Calu3 (cell line): ENCODE data around the gene SRRT. TPM values are rescaled to one million over a fixed set of nuclear protein-coding genes. Genes with fewer than 3 reads are reported as not detected.

Experiments
- BruUV-seq: library from RNA; stranded (reverse); fragments of 400-500 nt; replicated peaks from 2 replicates; lab custom pipeline; 2021; lab: Mats Ljungman, UMichigan
- CTCF ChIA-PET: fragments of 300-600 bp; sonication (Branson Sonifier 250); formaldehyde crosslinking; loops from one replicate; lab custom pipeline; 2022; ENCODE audit warnings: antibody characterized with exemption; lab: Charles Lee
- DNase-seq: peaks from one replicate; pipeline ENCODE4 v3.0.0; 2022
- H3K27ac Mint-ChIP-seq: one replicate; pipeline ENCODE4 v1.8.0; 2022; ENCODE audit warnings: mixed read lengths; ENCODE audit not compliant: unreplicated experiment
- H3K27me3 Mint-ChIP-seq: one replicate; pipeline ENCODE4 v1.8.0; 2022; ENCODE audit warnings: mixed read lengths; ENCODE audit not compliant: unreplicated experiment
- H3K36me3 Mint-ChIP-seq: one replicate; pipeline ENCODE4 v1.8.0; 2022; ENCODE audit warnings: mild to moderate bottlenecking, moderate library complexity, mixed read lengths; ENCODE audit not compliant: insufficient read depth, unreplicated experiment
- H3K4me1 Mint-ChIP-seq: one replicate; pipeline ENCODE4 v1.8.0; 2022; ENCODE audit warnings: mild to moderate bottlenecking, low read depth, mixed read lengths; ENCODE audit not compliant: unreplicated experiment
- H3K4me3 Mint-ChIP-seq: one replicate; pipeline ENCODE4 v1.8.0; 2022; ENCODE audit warnings: mild to moderate bottlenecking, low read depth, moderate library complexity, mixed read lengths; ENCODE audit not compliant: unreplicated experiment
- H3K9me3 Mint-ChIP-seq: one replicate; pipeline ENCODE4 v1.8.0; 2022; ENCODE audit warnings: low read depth, mixed read lengths; ENCODE audit not compliant: unreplicated experiment
- intact Hi-C: fragments of 100-400 bp; cut with micrococcal nuclease; formaldehyde crosslinking; loops from one replicate; pipeline ENCODE4 v1.10.0; 2022; ENCODE audit not compliant: unreplicated experiment
- total RNA-seq: library from RNA; stranded (reverse); gene quantifications from 2 replicates; pipeline ENCODE4 v1.2.3, GENCODE V29; 2022
- TF ChIP-seq, protein P1 (sequence below): fragments of 200-600 bp; IDR thresholded peaks from one replicate; pipeline ENCODE4 v1.8.0; 2022; ENCODE audit warnings: antibody characterized with exemption; ENCODE audit not compliant: unreplicated experiment

SRRT gene
- total RNA-seq, 1 experiment from 2014 or later, result 151 TPM

DNA sequence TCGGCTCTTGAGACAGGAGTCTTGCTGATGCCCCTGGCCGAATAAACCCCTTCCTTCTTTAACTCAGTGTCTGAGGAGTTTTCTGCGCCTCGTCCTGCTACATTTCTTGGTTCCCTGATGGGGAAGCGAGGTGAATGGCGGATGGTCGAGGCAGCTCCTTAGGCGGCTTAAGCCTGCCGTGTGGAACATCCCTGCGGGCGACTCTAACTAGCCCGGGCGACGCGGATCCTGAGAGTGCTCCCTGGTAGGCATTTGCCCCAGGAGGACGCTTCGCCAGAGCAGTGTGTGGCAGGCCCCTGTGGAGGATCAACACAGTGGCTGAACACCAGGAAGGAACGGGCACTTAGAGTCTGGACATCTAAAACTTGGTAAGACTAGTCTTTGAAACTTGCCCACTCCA, 35.5 kb upstream of the SRRT start:
- BruUV-seq, result no TSS peak
- CTCF ChIA-PET, result no interaction called here
- no peak overlapping the region for H3K27ac Mint-ChIP-seq

DNA sequence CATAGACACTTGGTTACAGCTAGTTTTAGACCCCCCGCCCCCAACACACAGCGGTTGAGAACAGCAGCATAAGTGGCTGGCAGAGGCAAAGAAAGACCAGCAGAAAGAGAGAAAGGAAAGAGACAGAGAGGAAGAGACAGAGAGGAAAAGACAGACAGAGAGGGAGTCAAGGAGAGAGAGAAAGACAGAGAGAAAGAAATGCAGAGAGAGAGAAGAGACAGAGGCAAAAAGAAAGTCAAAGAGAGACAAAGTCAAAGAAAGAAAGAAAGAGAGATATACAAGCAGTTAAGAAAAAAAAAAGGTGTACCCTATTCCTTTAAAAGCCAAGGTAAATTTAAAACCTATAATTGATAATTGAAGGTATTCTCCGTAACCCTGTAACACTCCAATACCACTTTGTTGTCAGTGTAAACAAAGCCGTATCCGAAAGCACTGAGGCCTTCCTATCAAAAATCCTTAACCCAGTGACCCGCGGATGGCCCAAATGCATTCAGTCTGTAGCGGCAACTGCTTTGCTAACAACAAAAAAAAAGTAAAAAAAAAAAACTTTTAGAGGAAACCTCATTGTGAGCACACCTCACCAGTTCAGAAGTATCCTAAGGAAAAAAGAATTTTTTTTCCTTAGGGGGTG, 34.3 kb upstream of the SRRT start:
- H3K4me3 Mint-ChIP-seq, result no peak overlapping the region
- no peaks in the 10 kb centered on the region for H3K27me3 Mint-ChIP-seq
- H3K9me3 Mint-ChIP-seq, result no peaks in the 10 kb centered on the region
- no TSS peak for BruUV-seq
- TF ChIP-seq, protein P1, sequence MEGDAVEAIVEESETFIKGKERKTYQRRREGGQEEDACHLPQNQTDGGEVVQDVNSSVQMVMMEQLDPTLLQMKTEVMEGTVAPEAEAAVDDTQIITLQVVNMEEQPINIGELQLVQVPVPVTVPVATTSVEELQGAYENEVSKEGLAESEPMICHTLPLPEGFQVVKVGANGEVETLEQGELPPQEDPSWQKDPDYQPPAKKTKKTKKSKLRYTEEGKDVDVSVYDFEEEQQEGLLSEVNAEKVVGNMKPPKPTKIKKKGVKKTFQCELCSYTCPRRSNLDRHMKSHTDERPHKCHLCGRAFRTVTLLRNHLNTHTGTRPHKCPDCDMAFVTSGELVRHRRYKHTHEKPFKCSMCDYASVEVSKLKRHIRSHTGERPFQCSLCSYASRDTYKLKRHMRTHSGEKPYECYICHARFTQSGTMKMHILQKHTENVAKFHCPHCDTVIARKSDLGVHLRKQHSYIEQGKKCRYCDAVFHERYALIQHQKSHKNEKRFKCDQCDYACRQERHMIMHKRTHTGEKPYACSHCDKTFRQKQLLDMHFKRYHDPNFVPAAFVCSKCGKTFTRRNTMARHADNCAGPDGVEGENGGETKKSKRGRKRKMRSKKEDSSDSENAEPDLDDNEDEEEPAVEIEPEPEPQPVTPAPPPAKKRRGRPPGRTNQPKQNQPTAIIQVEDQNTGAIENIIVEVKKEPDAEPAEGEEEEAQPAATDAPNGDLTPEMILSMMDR, result no peak
- DNase-seq, result no peak
- H3K4me1 Mint-ChIP-seq, result peaks cover 5% of the 10 kb centered on the region
- CTCF ChIA-PET, result no interaction called here
- intact Hi-C loops, result no loop called here
- H3K27ac Mint-ChIP-seq, result no peak overlapping the region
- peaks cover 13% of the 10 kb centered on the region for H3K36me3 Mint-ChIP-seq

More for the DNA sequence above, 35.5 kb upstream of the SRRT start:
- DNase-seq, result no peak
- Mint-ChIP-seq H3K4me3 (no peak overlapping the region), H3K9me3 (no peaks in the 10 kb centered on the region), H3K27me3 (no peaks in the 10 kb centered on the region), H3K36me3 (peaks cover 19% of the 10 kb centered on the region), H3K4me1 (peaks cover 12% of the 10 kb centered on the region)
- intact Hi-C loops, result no loop called here
- TF ChIP-seq, protein P1, result no peak

DNA sequence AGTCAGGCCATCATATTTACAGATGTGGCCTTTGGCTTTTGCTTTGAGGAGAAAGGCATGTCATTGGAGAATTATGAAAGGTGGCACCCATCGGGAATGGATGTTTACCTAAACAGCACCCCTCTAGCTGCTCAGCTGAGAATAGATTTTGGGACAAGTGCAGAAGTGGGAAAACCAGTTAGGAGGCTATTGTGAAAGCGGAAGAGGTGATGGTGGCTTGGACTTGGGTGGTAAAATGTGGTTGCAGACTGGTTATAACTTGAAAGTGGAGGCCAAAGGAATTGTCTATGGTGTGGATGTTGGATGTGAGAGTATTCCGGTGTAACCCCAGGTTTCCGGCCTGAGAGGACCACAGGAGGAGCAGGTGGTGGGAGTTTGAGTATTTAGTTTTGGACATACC, 27.5 kb upstream of the SRRT start:
- Mint-ChIP-seq H3K27ac (no peak overlapping the region), H3K9me3 (no peaks in the 10 kb centered on the region), H3K4me1 (peaks cover 8% of the 10 kb centered on the region), H3K4me3 (no peak overlapping the region), H3K36me3 (peaks cover 8% of the 10 kb centered on the region), H3K27me3 (no peaks in the 10 kb centered on the region)
- no TSS peak for BruUV-seq
- CTCF ChIA-PET, result no interaction called here
- TF ChIP-seq, protein P1, result no peak
- DNase-seq, result no peak
- intact Hi-C loops, result no loop called here

DNA sequence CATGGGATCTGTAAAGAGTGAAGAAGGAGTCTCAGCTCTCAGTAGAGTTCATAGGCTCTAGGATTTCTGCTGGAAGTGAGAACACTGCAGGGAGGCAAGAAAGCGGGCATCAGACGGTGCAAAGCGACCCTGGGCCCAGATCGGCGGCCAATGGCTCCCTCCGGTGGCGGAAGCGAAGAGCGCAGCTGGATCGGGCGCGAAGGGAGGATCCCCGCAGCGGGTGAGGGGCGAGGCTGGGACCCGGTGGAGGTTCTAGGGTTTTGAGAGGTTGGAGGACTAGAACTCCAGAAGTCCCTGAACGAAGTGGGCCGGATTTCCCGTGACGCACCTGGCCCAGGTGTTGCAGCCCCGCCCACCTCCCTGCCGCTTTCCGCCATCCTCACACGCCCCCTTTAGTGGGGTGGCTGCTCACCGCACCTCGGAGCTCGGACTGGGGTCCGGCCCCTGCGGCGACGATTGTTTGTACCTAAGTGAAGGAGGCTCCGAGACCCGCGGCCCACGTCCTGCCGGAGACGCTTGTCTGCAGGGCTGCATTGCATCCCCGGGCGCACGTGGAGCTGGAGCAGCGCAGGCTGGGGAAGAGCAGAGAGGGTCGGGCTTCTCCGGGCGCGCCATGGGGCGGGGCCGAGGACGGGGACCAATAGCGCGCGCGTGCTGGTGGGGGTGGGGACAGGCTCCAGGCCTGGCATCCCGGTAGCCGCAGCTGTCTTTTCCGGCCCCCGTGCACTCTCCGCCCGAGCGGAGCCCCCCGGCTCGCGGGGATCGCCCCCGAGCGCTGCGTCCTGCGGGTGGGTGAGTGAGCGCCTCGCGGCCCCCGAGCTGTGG, 22.6 kb upstream of the SRRT start, which contains the start of gene SLC12A9:
SLC12A9 (plus strand) TSS at position 666 of the 825 bp plus-strand sequence. CDS start 1,485 bp downstream, outside the sequence.
- H3K9me3 Mint-ChIP-seq, result no peaks in the 10 kb centered on the region
- peaks cover 26% of the 10 kb centered on the region for H3K36me3 Mint-ChIP-seq
- BruUV-seq, result TSS peak; percentile 70
- CTCF ChIA-PET, result interaction anchor here (0.5 to 2.0 kb wide), 11 partner anchors 24 to 1541 kb away, joined by 3 to 25 read pairs (median 4); partner anchors contain the start of genes EPHB4, POP7 and TRIM56
- TF ChIP-seq, protein P1, result peak; percentile 59
- no peaks in the 10 kb centered on the region for H3K27me3 Mint-ChIP-seq
- peak; percentile 87 for DNase-seq
- H3K4me3 Mint-ChIP-seq, result peak within 1 kb of the TSS; percentile 85
- H3K4me1 Mint-ChIP-seq, result peaks cover 5% of the 10 kb centered on the region
- intact Hi-C loops, result loop anchor here (1.0 to 2.0 kb wide), 2 partner anchors 49 to 146 kb away; partner anchors contain the start of gene POP7
- peak within 1 kb of the TSS; percentile 75 for H3K27ac Mint-ChIP-seq
